K562 (cell line): ENCODE data around the gene CHAD. TPM values are rescaled to one million over a fixed set of nuclear protein-coding genes. Genes with fewer than 3 reads are reported as not detected.

Source experiments
- ATAC-seq: fragments of 200-7000 bp; cut with Tn5 transposase; 3 replicates; pipeline ENCODE4 v1.9.1; 2020; ENCODE audit warnings: moderate library complexity
- BruUV-seq: library from RNA; stranded (reverse); fragments of 400-500 nt; replicated peaks from 2 replicates; lab custom pipeline; 2021; lab: Mats Ljungman, UMichigan
- CTCF ChIA-PET: fragments of 300-600 bp; formaldehyde crosslinking; extraction: SDS; loops from one replicate; lab custom pipeline; 2021; ENCODE audit warnings: low intra/inter-chr PET ratio; lab: Yijun Ruan, JAX
- POLR2A ChIA-PET: fragments of 300-600, 350-650 bp; sonication (Branson Sonifier 250); formaldehyde crosslinking; extraction: SDS; loops from one replicate; lab custom pipeline; 2021; ENCODE audit warnings: antibody characterized with exemption, inconsistent platforms; lab: Yijun Ruan, JAX
- DNase-seq, 4 experiments: peaks; one replicate each; pipeline versions ENCODE4 v3.0.0 to v3.0.0-alpha.2; 2011 to 2018; ENCODE audit warnings: low spot score in 3 of 4, mixed read lengths in 3 of 4; ENCODE audit errors: extremely low read depth in 1 of 4
- FAIRE-seq: peaks from 2 replicates; lab custom pipeline; 2011; peaks lifted over from hg19 to GRCh38; lab: Jason Lieb, UNC
- H2AFZ ChIP-seq: 2 replicates; pipeline ENCODE4 v1.6.0; 2011; ENCODE audit warnings: low read depth, low read length, control low read depth, inconsistent platforms
- H3K27ac ChIP-seq: fragments of 200-600 bp; 3 replicates; pipeline ENCODE4 v1.8.0; 2011; ENCODE audit warnings: low read depth, mild to moderate bottlenecking, control low read depth, inconsistent platforms, low read length, moderate library complexity, mixed read lengths; ENCODE audit errors: extremely low read depth
- H3K27me3 ChIP-seq, 2 experiments: fragments of 300-600 bp in 1 of 2; 2 replicates in 1 of 2; 3 replicates in 1 of 2; pipeline versions ENCODE4 v1.6.0 to v1.8.0; 2011; ENCODE audit warnings: inconsistent platforms in 2 of 2, low read length in 2 of 2, mild to moderate bottlenecking in 1 of 2, mixed read lengths in 1 of 2, moderate library complexity in 1 of 2; ENCODE audit not compliant: control insufficient read depth in 2 of 2, insufficient read depth in 2 of 2
- H3K36me3 ChIP-seq: fragments of 300-600 bp; 3 replicates; pipeline ENCODE4 v1.8.0; 2011; ENCODE audit warnings: mild to moderate bottlenecking, low read length, inconsistent platforms; ENCODE audit not compliant: control insufficient read depth, insufficient read depth
- H3K4me1 ChIP-seq, 2 experiments: fragments of 200-600 bp in 1 of 2; replicated peaks in 1 of 2; 2 replicates in 1 of 2; 3 replicates in 1 of 2; pipeline versions ENCODE4 v1.5.1 to v1.8.0; 2011; ENCODE audit warnings: inconsistent platforms in 2 of 2, low read length in 2 of 2, mild to moderate bottlenecking in 1 of 2, mixed read lengths in 1 of 2, moderate library complexity in 1 of 2; ENCODE audit not compliant: control insufficient read depth in 2 of 2, insufficient read depth in 2 of 2
- H3K4me2 ChIP-seq: 2 replicates; pipeline ENCODE4 v1.6.1; 2011; ENCODE audit warnings: low read length, control low read depth, inconsistent platforms, mixed read lengths; ENCODE audit not compliant: insufficient read depth
- H3K4me3 ChIP-seq: fragments of 200-600 bp; sonication (generic), shearing (Covaris generic); 2 replicates; pipeline ENCODE4 v1.5.1; 2016; ENCODE audit warnings: control low read depth, inconsistent platforms
- H3K79me2 ChIP-seq: fragments of 200-600 bp; 3 replicates; pipeline ENCODE4 v1.8.0; 2011; ENCODE audit warnings: low read length, inconsistent platforms; ENCODE audit not compliant: control insufficient read depth, insufficient read depth
- H3K9ac ChIP-seq, 2 experiments: 2 replicates each; pipeline versions ENCODE4 v1.6.0 to v1.6.1; 2011; ENCODE audit warnings: low read depth in 2 of 2, low read length in 2 of 2, control low read depth in 1 of 2, inconsistent platforms in 1 of 2, mild to moderate bottlenecking in 1 of 2, mixed read lengths in 1 of 2; ENCODE audit not compliant: insufficient read depth in 1 of 2
- H3K9me1 ChIP-seq: one replicate; pipeline ENCODE4 v1.6.0; 2011; ENCODE audit warnings: inconsistent platforms, mild to moderate bottlenecking, low read length, moderate library complexity; ENCODE audit not compliant: control insufficient read depth, insufficient read depth
- H3K9me3 ChIP-seq: replicated peaks from 2 replicates; pipeline ENCODE4 v1.5.1; 2011; ENCODE audit warnings: low read depth, low read length, inconsistent platforms; ENCODE audit not compliant: control insufficient read depth, insufficient read depth
- H4K20me1 ChIP-seq: replicated peaks from 2 replicates; pipeline ENCODE4 v1.6.1; 2011; ENCODE audit warnings: low read length, inconsistent platforms, mixed read lengths; ENCODE audit not compliant: control insufficient read depth, insufficient read depth
- BHLHE40 ChIP-seq: IDR thresholded peaks from 2 replicates; pipeline ENCODE4 v1.6.1; 2011; ENCODE audit warnings: low read length, improper control_type of control experiment
- POLR3G ChIP-seq: IDR thresholded peaks from 2 replicates; pipeline ENCODE4 v1.6.1; 2011; ENCODE audit not compliant: insufficient read length, insufficient replicate concordance; ENCODE audit errors: extremely low read depth
- SMARCA5 ChIP-seq: fragments of 450-650 bp; IDR thresholded peaks from 2 replicates; pipeline ENCODE4 v1.6.1; 2016
- TGIF2 ChIP-seq: sonication (generic); formaldehyde crosslinking; IDR thresholded peaks from 2 replicates; pipeline ENCODE4 v1.8.1; 2022; ENCODE audit warnings: mild to moderate bottlenecking, missing genetic modification reagents, moderate library complexity
- ZFP30 ChIP-seq: fragments of 250-450 bp; sonication (Bioruptor Pico); IDR thresholded peaks from 2 replicates; pipeline ENCODE4 v1.8.0; 2022; ENCODE audit warnings: moderate library complexity, mild to moderate bottlenecking, inconsistent platforms, borderline replicate concordance
- ZNF184 ChIP-seq: sonication (generic); formaldehyde crosslinking; IDR thresholded peaks from 2 replicates; pipeline ENCODE4 v1.5.0; 2020; ENCODE audit warnings: missing genetic modification reagents
- WGBS: fragments of 100-300 bp; shearing (Covaris generic); methylation state at CpG from one replicate; pipeline ENCODE4 v1.1.6; 2016; ENCODE audit warnings: low coverage, mixed read lengths; ENCODE audit not compliant: insufficient coverage; ENCODE audit errors: missing lambda C conversion rate; 5-methylcytosine and 5-hydroxymethylcytosine counted together
- in situ Hi-C: fragments of 300-500 bp; cut with MboI; formaldehyde crosslinking; loops from 4 replicates; pipeline ENCODE4 v1.15.0; 2018; ENCODE audit warnings: inconsistent platforms, mixed read lengths
- intact Hi-C: fragments of 100-400 bp; cut with micrococcal nuclease; formaldehyde crosslinking; loops from 2 replicates; pipeline ENCODE4 v1.14.2; 2022
- polyA plus RNA-seq, 8 experiments: library from polyadenylated mRNA; depleted of rRNA in 4 of 8; stranded (reverse) in 5 of 8; unstranded in 3 of 8; fragments of >200 nt; fragmentation: Nextera tagmentation in 2 of 8; fragmentation: Illumina TruSeq in 1 of 8; extraction: Ambion mirVana in 2 of 8; extraction: Trizol in 1 of 8; gene quantifications; 2 replicates each; pipeline versions ENCODE4 v1.2.1 to v1.2.3, GENCODE V29; 2011 to 2014; ENCODE audit warnings: inconsistent platforms in 1 of 8, missing spikeins in 1 of 8
- total RNA-seq, 7 experiments: library from RNA; depleted of rRNA in 6 of 7; stranded (reverse); fragments of >200 nt in 6 of 7; fragmentation: Illumina TruSeq in 2 of 7; extraction: Trizol in 2 of 7; gene quantifications; 2 replicates each; pipeline versions ENCODE4 v1.2.1 to v1.2.3, GENCODE V29; 2011 to 2021; ENCODE audit warnings: low replicate concordance in 1 of 7

The CHAD gene
- total and polyA plus RNA-seq, 9 of the 15 experiments (the other 6 are each of a cell fraction or from before 2014, with no cell fraction given) = not detected

DNA sequence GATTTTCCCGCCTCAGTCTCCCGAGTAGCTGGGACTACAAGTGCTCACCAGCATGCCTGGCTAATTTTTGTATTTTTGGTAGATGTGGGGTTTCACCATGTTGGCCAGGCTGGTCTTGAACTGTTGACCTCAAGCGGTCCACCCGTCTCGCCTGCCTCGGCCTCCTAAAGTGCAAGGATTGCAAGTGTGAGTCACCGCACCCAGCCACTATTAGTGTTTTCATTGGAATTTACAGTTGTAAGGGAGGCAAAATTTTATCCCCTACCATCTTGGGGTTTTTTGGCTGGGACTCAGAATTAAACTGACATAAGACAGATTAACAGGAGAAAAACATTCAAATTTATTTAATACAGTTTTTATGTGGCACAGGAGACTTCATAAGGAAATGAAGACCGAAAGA is 27.2 kb upstream of the CHAD start:
- no peaks in the 10 kb centered on the region for H3K9me3 ChIP-seq
- H3K79me2 ChIP-seq = no peaks in the 10 kb centered on the region
- no peaks in the 10 kb centered on the region; a peak in 2 of 5 replicates for H3K4me1 ChIP-seq
- WGBS = 26% methylated on average over 8 of the region's 8 CpGs
- H2AFZ ChIP-seq = no peak overlapping the region
- H4K20me1 ChIP-seq = no peaks in the 10 kb centered on the region
- TF ChIP-seq ZNF184 (CRISPR knock-in tag) (no peak), SMARCA5 (no peak), TGIF2 (no peak), POLR3G (no peak), BHLHE40 (no peak), ZFP30 (CRISPR knock-in tag) (no peak)
- ChIA-PET POLR2A (interaction anchor here (0.6 kb wide), 1 partner anchor 1060 kb away, joined by 3 read pairs; no protein-coding TSS in a partner anchor), CTCF (no interaction called here)
- in situ Hi-C loops (no loop called here), intact Hi-C loops (no loop called here)
- H3K27me3 ChIP-seq = no peaks in the 10 kb centered on the region; a peak in 1 of 5 replicates
- H3K36me3 ChIP-seq = no peaks in the 10 kb centered on the region
- no peak overlapping the region for H3K27ac ChIP-seq
- no peak for ATAC-seq
- no peak for FAIRE-seq
- H3K9ac ChIP-seq = no peak overlapping the region
- H3K4me3 ChIP-seq = no peak overlapping the region
- no peak overlapping the region for H3K4me2 ChIP-seq
- no TSS peak for BruUV-seq
- no peaks in the 10 kb centered on the region for H3K9me1 ChIP-seq
- DNase-seq = no peak
